Spinal cord (tissue), 10 donors: ENCODE results near the gene ADGRD2. TPM values are rescaled to one million over a fixed set of nuclear protein-coding genes. Genes with fewer than 3 reads are reported as not detected.

ENCODE experiments used
- DNase-seq, 6 donors: peaks; one replicate each; pipeline versions ENCODE4 v3.0.0 to v3.0.0-alpha.2; 2013 to 2015; ENCODE audit warnings: low spot score in 6 of 6, low read depth in 4 of 6
- H3K27ac ChIP-seq: one replicate; pipeline ENCODE4 v1.5.1; 2013; ENCODE audit warnings: low read depth, low read length, control low read depth
- H3K27me3 ChIP-seq: one replicate; pipeline ENCODE4 v1.6.1; 2013; ENCODE audit warnings: low read length; ENCODE audit not compliant: control insufficient read depth, insufficient read depth
- H3K36me3 ChIP-seq: one replicate; pipeline ENCODE4 v1.6.1; 2013; ENCODE audit warnings: low read length; ENCODE audit not compliant: control insufficient read depth, insufficient read depth
- H3K4me1 ChIP-seq: one replicate; pipeline ENCODE4 v1.6.1; 2013; ENCODE audit warnings: low read length; ENCODE audit not compliant: control insufficient read depth, insufficient read depth
- H3K4me3 ChIP-seq: one replicate; pipeline ENCODE4 v1.5.1; 2013; ENCODE audit warnings: low read depth, low read length, control low read depth
- H3K9me3 ChIP-seq: one replicate; pipeline ENCODE4 v1.6.1; 2013; ENCODE audit warnings: low read length; ENCODE audit not compliant: control insufficient read depth, insufficient read depth
- WGBS: methylation state at CpG from one replicate; pipeline ENCODE4 v1.1.5; 2013; ENCODE audit warnings: missing lambda C conversion rate; ENCODE audit not compliant: insufficient coverage; 5-methylcytosine and 5-hydroxymethylcytosine counted together
- polyA plus RNA-seq, 2 donors: library from polyadenylated mRNA; unstranded; fragments of 120-200 nt; gene quantifications; one replicate each; pipeline ENCODE4 v1.2.1, GENCODE V29; 2013; ENCODE audit not compliant: insufficient read length in 2 of 2
- total RNA-seq, 2 donors: library from RNA; depleted of rRNA in 1 of 2; stranded (reverse); fragments of 120-200 nt in 1 of 2; fragments of >200 nt in 1 of 2; gene quantifications; one replicate each; pipeline versions ENCODE4 v1.2.3 to v1.2.4, GENCODE V29; 2013 to 2014
- donor health status: healthy.

The ADGRD2 gene
- total and polyA plus RNA-seq, 4 donors: 0.50 to 29.7 (median 15.2) TPM

- Histone ChIP-seq H3K4me3 (no peak overlapping the region), H3K27me3 (peaks cover 63% of the 10 kb centered on the region), H3K9me3 (no peaks in the 10 kb centered on the region), H3K36me3 (no peaks in the 10 kb centered on the region), H3K4me1 (peaks cover 12% of the 10 kb centered on the region), H3K27ac (no peak overlapping the region)
- 15% methylated on average over 68 of the region's 69 CpGs for WGBS
- DNase-seq: no peak
These were observed 55.0 kb downstream of the ADGRD2 start for GRCh38 chr9:124505006-124505900.

- no peaks in the 10 kb centered on the region for H3K9me3 ChIP-seq
- no peak overlapping the region for H3K27ac ChIP-seq
- H3K27me3 ChIP-seq: peaks cover 59% of the 10 kb centered on the region
- no peak overlapping the region for H3K4me3 ChIP-seq
- DNase-seq: no peak
- 79% methylated on average over 18 of the region's 19 CpGs for WGBS
- H3K36me3 ChIP-seq: no peaks in the 10 kb centered on the region
- peaks cover 12% of the 10 kb centered on the region for H3K4me1 ChIP-seq
These were observed 55.7 kb downstream of the ADGRD2 start for GRCh38 chr9:124505901-124506346.

- Histone ChIP-seq H3K4me1 (peaks cover 13% of the 10 kb centered on the region), H3K36me3 (no peaks in the 10 kb centered on the region), H3K27ac (no peak overlapping the region), H3K4me3 (no peak overlapping the region), H3K27me3 (peaks cover 54% of the 10 kb centered on the region), H3K9me3 (no peaks in the 10 kb centered on the region)
- DNase-seq: no peak
- 90% methylated on average over 7 of the region's 8 CpGs for WGBS
These were observed 56.2 kb downstream of the ADGRD2 start for GRCh38 chr9:124506433-124506832.

GRCh38 chr9:124506931-124507879 is 57.0 kb downstream of the ADGRD2 start, which contains the start of gene NR5A1:
Gene NR5A1 (minus strand): TSS chr9:124507399. CDS start chr9:124503395, 4,004 bp downstream.
- H3K27me3 ChIP-seq: peaks cover 46% of the 10 kb centered on the region

GRCh38 chr9:124507880-124508423 is 57.7 kb downstream of the ADGRD2 start:
- Histone ChIP-seq H3K9me3 (no peaks in the 10 kb centered on the region), H3K36me3 (no peaks in the 10 kb centered on the region), H3K4me3 (no peak overlapping the region), H3K27ac (no peak overlapping the region), H3K27me3 (peaks cover 38% of the 10 kb centered on the region), H3K4me1 (peaks cover 26% of the 10 kb centered on the region)
- 83% methylated on average over 10 of the region's 11 CpGs for WGBS
- DNase-seq: no peak

More at GRCh38 chr9:124506931-124507879, 57.0 kb downstream of the ADGRD2 start, which contains the start of gene NR5A1:
- Histone ChIP-seq H3K4me3 (no peak within 1 kb of the TSS), H3K27ac (no peak within 1 kb of the TSS), H3K9me3 (no peaks in the 10 kb centered on the region), H3K4me1 (peaks cover 20% of the 10 kb centered on the region), H3K36me3 (no peaks in the 10 kb centered on the region)
- WGBS: 81% methylated on average over 27 of the region's 34 CpGs
- no peak for DNase-seq

- Histone ChIP-seq H3K27ac (no peak overlapping the region), H3K36me3 (no peaks in the 10 kb centered on the region), H3K27me3 (peaks cover 13% of the 10 kb centered on the region), H3K4me1 (peaks cover 32% of the 10 kb centered on the region), H3K9me3 (no peaks in the 10 kb centered on the region), H3K4me3 (no peak overlapping the region)
- DNase-seq: no peak
- 89% methylated on average over 6 of the region's 9 CpGs for WGBS
These were observed 60.6 kb downstream of the ADGRD2 start for GRCh38 chr9:124510650-124511425.

- no peak for DNase-seq
- Histone ChIP-seq H3K9me3 (no peaks in the 10 kb centered on the region), H3K4me3 (no peak overlapping the region), H3K27ac (no peak overlapping the region), H3K36me3 (no peaks in the 10 kb centered on the region), H3K27me3 (peaks cover 8% of the 10 kb centered on the region), H3K4me1 (peaks cover 32% of the 10 kb centered on the region)
- 50% methylated on average over 1 of the region's 6 CpGs for WGBS
These were observed 61.2 kb downstream of the ADGRD2 start for GRCh38 chr9:124511426-124511840.

- H3K27ac ChIP-seq: no peak overlapping the region
- no peaks in the 10 kb centered on the region for H3K36me3 ChIP-seq
- peaks cover 2% of the 10 kb centered on the region for H3K27me3 ChIP-seq
- no peaks in the 10 kb centered on the region for H3K9me3 ChIP-seq
- H3K4me3 ChIP-seq: no peak overlapping the region
- DNase-seq: no peak
- 62% methylated on average over 18 of the region's 23 CpGs for WGBS
- peaks cover 32% of the 10 kb centered on the region for H3K4me1 ChIP-seq
These were observed 61.9 kb downstream of the ADGRD2 start for GRCh38 chr9:124511891-124512805.
